Stomach smooth muscle (tissue), 2 donors: ENCODE data around the gene UIMC1.
"Not testable (repeated sequence)": the region's sequence is repeated elsewhere in the genome, so short reads cannot be mapped to it uniquely, and the experiment has no call there.

Experiments
- H3K27ac ChIP-seq: one replicate; pipeline ENCODE4 v1.7.0; 2013; ENCODE audit warnings: mild to moderate bottlenecking, low read length, inconsistent platforms
- H3K27me3 ChIP-seq, 2 donors: one replicate each; pipeline ENCODE4 v1.7.0; 2013; ENCODE audit warnings: low read length in 2 of 2; ENCODE audit not compliant: insufficient read depth in 2 of 2, control insufficient read depth in 1 of 2
- H3K36me3 ChIP-seq, 2 donors: one replicate each; pipeline ENCODE4 v1.7.0; 2013; ENCODE audit warnings: low read length in 2 of 2; ENCODE audit not compliant: control insufficient read depth in 2 of 2, insufficient read depth in 2 of 2
- H3K4me1 ChIP-seq: one replicate; pipeline ENCODE4 v1.7.0; 2013; ENCODE audit warnings: low read length; ENCODE audit not compliant: control insufficient read depth, insufficient read depth
- H3K4me3 ChIP-seq, 2 donors: one replicate each; pipeline ENCODE4 v1.7.0; 2013; ENCODE audit warnings: low read length in 2 of 2
- H3K9ac ChIP-seq, 2 donors: one replicate each; pipeline ENCODE4 v1.7.0; 2013; ENCODE audit warnings: low read length in 2 of 2, mild to moderate bottlenecking in 1 of 2
- H3K9me3 ChIP-seq, 2 donors: one replicate each; pipeline ENCODE4 v1.7.0; 2013; ENCODE audit warnings: low read length in 2 of 2; ENCODE audit not compliant: control insufficient read depth in 2 of 2
- donor health status: healthy.
- donor health status: Pancreatic carcinoma.

The UIMC1 gene

DNA sequence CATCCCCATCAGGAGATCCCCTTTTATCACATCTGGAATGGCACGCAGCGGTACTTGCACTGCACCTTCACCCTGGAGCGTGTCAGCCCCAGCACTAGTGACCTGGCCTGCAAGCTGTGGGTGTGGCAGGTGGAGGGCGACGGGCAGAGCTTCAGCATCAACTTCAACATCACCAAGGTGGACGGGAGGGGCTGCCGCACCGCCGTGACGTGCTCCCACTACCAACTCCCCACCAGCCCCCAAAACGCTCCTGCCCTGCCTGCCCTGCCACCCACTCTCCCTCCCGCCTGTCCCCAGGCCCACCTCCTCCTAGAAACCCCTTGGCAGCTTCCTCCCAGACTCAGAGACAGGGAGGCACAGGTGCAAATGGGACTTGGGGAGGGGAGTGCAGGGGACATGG, 128.1 kb downstream of the UIMC1 start:
- no peaks in the 10 kb centered on the region for H3K4me1 ChIP-seq
- H3K9ac ChIP-seq, result no peak overlapping the region
- no peaks in the 10 kb centered on the region for H3K9me3 ChIP-seq
- H3K27me3 ChIP-seq, result peaks cover 15 to 18% of the 10 kb centered on the region in 2 donors
- no peak overlapping the region for H3K27ac ChIP-seq
- H3K4me3 ChIP-seq, result no peak overlapping the region
- H3K36me3 ChIP-seq, result no peaks in the 10 kb centered on the region

DNA sequence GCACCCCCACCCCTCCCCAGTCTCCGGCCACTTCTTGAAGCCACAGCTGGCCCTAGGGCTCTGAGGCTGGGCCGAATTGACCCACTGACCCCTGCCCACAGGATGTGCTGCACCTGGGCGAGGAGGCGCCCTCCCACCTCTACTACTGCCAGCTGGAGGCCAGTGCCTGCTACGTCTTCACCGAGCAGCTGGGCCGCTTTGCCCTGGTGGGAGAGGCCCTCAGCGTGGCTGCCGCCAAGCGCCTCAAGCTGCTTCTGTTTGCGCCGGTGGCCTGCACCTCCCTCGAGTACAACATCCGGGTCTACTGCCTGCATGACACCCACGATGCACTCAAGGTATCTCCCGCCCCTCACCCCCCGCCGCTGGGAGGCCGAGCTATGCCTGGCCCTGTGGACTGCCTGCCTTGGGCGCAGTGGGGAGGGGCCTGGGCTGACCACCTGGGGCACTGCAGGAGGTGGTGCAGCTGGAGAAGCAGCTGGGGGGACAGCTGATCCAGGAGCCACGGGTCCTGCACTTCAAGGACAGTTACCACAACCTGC, 128.7 kb downstream of the UIMC1 start:
- H3K9ac ChIP-seq, result no peak overlapping the region
- H3K36me3 ChIP-seq, result no peaks in the 10 kb centered on the region
- H3K27me3 ChIP-seq, result peaks cover 17 to 18% of the 10 kb centered on the region in 2 donors
- no peak overlapping the region for H3K4me3 ChIP-seq
- no peaks in the 10 kb centered on the region for H3K4me1 ChIP-seq
- no peak overlapping the region for H3K27ac ChIP-seq
- H3K9me3 ChIP-seq, result no peaks in the 10 kb centered on the region

DNA sequence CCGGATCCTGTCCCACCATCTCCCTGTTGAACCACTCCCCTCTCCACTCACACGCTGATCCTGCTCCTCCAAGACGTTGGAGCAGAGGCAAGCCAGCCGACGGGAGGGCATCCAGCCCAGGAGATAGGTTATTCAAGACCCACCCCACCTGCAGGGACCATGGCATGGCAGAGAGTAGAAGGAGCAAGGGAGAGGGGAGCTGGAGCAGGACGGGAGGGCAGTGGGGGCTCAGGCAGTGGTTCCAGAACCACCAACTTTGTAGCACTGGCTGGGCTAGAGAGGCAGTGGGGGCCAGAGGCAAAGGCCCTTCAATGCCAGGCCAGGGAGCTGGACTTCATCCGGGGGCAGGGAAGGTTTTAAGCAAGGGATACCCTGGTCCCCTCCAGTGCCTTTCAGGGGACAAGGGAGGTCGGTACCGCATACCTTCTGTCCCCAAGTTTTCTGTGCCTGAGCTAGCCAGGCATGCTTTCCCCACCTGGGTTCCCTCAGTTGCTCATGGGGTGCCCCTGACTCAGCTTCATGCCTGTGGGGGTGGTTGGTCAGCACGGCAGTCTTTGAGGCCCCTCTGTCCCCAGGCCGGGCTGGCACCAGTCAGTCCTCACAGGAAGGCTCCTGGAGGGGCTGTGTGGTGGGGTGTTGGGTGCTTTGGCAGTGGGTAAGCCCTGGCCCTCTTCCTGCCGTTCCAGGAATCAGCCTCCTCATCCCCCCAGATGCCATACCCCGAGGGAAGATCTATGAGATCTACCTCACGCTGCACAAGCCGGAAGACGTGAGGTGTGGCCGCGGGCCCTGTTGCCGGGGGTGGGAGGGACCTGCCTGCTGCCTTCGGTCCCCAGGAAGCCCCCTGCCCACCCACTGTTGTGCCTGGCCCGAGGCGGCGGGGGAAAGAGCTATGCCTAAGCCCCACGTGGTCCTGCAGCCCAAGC, 129.8 kb downstream of the UIMC1 start:
- Histone ChIP-seq H3K36me3 (no peaks in the 10 kb centered on the region), H3K27me3 (peaks cover 17 to 18% of the 10 kb centered on the region in 2 donors), H3K27ac (no peak overlapping the region), H3K4me1 (no peaks in the 10 kb centered on the region), H3K9ac (no peak overlapping the region), H3K9me3 (no peaks in the 10 kb centered on the region), H3K4me3 (no peak overlapping the region)

DNA sequence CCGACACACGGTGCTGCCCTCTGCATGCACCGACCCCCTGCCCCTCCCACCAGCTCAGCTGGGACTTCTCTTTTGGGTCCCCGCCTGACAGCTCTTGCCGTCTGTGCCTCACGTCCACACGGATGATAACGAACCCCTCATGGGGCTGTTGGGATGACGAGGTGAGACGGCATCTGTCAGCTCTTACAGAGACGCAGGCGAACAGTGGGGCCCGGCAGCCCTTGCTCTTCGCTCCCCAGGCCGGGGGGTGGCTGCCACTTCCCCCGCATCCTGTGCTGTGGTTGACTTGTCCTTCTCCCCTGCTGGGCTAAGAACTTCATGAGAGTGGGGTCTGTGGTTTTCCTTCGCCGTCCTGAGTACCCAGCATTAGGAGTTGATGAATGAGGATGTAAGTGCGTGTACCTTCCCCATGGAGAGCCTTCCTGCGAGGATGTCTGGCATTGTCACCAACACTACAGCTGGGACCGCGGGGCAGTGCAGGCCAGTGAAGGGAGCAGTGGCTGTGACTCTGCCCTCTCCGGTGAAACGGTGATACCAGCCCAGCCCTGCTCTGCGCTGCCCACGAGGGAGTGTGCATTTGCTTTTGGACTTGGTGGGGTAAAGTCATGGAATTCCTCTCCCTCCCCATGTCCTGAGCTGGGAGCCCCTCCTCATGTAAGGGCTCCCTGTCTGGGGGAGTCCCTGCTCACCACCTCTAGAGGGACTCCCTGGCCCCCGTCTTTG, 130.6 kb downstream of the UIMC1 start:
- Histone ChIP-seq H3K9ac (no peak overlapping the region), H3K4me3 (no peak overlapping the region), H3K27ac (no peak overlapping the region), H3K4me1 (no peaks in the 10 kb centered on the region), H3K27me3 (peaks cover 17 to 18% of the 10 kb centered on the region in 2 donors), H3K36me3 (no peaks in the 10 kb centered on the region), H3K9me3 (no peaks in the 10 kb centered on the region)

DNA sequence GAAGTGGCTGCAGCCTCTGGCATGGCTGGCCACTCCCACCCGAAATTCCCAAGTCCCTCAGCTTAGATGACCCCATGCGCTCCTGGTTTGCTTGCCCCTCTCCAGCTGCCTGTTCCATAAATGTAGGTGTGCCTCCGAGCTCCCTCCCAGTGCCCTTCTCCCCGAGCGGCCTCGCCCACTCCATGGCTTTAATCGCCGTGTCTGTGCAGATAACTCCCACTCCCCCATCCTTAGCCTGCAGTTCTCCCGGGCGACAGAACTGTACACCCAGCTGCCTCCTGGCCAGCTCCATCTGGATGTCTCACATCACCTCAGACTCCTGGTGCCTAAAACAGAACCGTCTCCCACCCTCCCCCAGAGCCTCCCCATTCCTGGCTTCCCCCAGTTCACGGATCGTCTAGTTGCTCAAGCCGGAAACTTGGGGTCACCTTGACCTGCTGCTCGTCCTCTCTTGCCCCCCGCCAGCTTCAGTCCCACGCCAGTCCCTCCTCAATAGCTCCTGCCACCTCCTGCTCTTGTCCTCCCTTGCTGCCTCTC, 131.5 kb downstream of the UIMC1 start:
- Histone ChIP-seq H3K9ac (no peak overlapping the region), H3K9me3 (no peaks in the 10 kb centered on the region), H3K27me3 (peaks cover 17 to 18% of the 10 kb centered on the region in 2 donors), H3K4me1 (no peaks in the 10 kb centered on the region), H3K36me3 (no peaks in the 10 kb centered on the region), H3K27ac (no peak overlapping the region), H3K4me3 (no peak overlapping the region)

DNA sequence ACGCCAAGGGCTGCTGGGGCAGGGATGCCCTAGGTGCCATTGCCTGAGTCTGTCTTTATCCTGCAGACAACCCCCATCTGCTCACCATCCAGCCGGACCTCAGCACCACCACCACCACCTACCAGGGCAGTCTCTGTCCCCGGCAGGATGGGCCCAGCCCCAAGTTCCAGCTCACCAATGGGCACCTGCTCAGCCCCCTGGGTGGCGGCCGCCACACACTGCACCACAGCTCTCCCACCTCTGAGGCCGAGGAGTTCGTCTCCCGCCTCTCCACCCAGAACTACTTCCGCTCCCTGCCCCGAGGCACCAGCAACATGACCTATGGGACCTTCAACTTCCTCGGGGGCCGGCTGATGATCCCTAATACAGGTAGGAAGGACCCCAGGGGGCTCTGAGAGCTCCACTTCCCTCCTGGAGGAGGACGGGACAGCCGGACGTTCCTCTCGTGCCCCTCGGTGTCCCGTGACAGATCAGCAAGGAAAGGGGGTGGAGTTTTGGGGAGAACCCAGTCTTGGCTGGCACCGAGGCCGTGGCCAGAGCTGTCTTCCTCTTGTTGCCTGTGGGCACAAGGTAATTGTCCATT, 132.3 kb downstream of the UIMC1 start:
- no peaks in the 10 kb centered on the region for H3K4me1 ChIP-seq
- no peak overlapping the region for H3K27ac ChIP-seq
- no peaks in the 10 kb centered on the region for H3K9me3 ChIP-seq
- no peak overlapping the region for H3K4me3 ChIP-seq
- H3K9ac ChIP-seq, result no peak overlapping the region
- H3K27me3 ChIP-seq, result peaks cover 17 to 18% of the 10 kb centered on the region in 2 donors
- H3K36me3 ChIP-seq, result no peaks in the 10 kb centered on the region

DNA sequence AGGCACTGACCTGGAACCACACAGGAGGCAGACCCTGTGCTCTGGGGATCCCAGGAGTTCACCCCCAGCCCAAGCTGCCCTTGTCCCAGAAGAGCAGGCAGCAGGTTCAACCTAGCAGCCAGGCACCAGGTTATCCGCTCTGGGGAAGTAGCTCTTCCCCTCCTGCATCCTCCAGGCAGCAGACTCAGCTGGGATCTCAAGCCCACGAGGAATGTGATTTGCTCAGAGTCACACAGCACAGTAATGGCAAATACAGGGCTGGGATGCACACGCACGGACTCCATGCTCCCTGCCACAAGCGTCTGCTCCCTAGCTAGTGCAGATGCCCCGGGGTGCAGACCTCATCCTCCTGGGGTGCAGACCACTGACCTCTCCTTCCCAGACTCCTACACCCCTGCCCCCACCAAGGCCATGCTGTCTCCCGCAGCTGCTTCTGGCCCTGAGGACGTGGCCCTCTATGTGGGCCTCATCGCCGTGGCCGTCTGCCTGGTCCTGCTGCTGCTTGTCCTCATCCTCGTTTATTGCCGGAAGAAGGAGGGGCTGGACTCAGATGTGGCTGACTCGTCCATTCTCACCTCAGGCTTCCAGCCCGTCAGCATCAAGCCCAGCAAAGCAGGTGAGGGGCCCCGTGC, 132.9 kb downstream of the UIMC1 start:
- no peaks in the 10 kb centered on the region for H3K4me1 ChIP-seq
- no peaks in the 10 kb centered on the region for H3K36me3 ChIP-seq
- H3K27ac ChIP-seq, result no peak overlapping the region

DNA sequence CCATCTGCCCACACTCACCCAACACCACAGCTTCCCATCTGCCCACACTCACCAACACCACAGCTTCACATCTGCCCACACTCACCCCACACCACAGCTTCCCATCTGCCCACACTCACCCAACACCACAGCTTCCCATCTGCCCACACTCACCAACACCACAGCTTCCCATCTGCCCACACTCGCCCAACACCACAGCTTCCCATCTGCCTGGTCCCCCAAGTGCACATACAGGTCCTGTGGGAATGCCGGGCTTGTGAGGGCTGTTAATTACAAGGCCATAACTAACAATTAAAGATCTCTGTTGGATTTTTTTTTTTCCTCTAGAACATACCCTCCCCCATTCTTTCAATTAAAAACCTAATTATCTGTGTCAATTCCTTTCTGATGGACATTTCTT, 133.6 kb downstream of the UIMC1 start:
- H3K27ac ChIP-seq, H3K9me3 ChIP-seq, H3K4me3 ChIP-seq, H3K36me3 ChIP-seq, H3K4me1 ChIP-seq, H3K9ac ChIP-seq: not testable (repeated sequence)
- peaks cover 17 to 20% of the 10 kb centered on the region in 2 donors for H3K27me3 ChIP-seq

More for the DNA sequence above, 132.9 kb downstream of the UIMC1 start:
- Histone ChIP-seq H3K4me3 (no peak overlapping the region), H3K27me3 (peaks cover 17 to 18% of the 10 kb centered on the region in 2 donors), H3K9me3 (no peaks in the 10 kb centered on the region), H3K9ac (no peak overlapping the region)

DNA sequence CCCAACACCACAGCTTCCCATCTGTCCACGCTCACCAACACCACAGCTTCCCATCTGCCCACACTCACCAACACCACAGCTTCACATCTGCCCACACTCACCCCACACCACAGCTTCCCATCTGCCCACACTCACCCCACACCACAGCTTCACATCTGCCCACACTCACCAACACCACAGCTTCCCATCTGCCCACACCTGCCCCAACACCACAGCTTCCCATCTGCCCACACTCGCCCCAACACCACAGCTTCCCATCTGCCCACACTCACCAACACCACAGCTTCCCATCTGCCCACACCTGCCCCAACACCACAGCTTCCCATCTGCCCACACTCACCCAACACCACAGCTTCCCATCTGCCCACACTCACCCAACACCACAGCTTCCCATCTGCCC, 134.0 kb downstream of the UIMC1 start:
- H3K27ac ChIP-seq, H3K9ac ChIP-seq, H3K9me3 ChIP-seq, H3K36me3 ChIP-seq, H3K4me1 ChIP-seq, H3K4me3 ChIP-seq: not testable (repeated sequence)
- H3K27me3 ChIP-seq, result peaks cover 17 to 22% of the 10 kb centered on the region in 2 donors

DNA sequence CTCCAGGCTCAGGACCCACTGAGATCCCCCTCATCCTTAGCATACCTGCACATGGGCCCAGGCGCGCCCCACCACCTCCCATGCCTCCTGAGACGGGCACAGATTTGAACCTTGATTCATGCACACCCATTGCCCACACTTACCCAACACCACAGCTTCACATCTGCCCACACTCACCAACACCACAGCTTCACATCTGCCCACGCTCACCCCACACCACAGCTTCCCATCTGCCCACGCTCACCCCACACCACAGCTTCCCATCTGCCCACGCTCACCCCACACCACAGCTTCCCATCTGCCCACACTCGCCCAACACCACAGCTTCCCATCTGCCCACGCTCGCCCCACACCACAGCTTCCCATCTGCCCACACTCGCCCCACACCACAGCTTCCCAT, 135.9 kb downstream of the UIMC1 start:
- H3K27me3 ChIP-seq, result peaks cover 17 to 18% of the 10 kb centered on the region in 2 donors
- not testable (repeated sequence) for H3K4me1 ChIP-seq, H3K9ac ChIP-seq, H3K4me3 ChIP-seq, H3K27ac ChIP-seq, H3K9me3 ChIP-seq, H3K36me3 ChIP-seq
